HG02798 (cell line): ENCODE results near the gene UCN2.
"Not testable (repeated sequence)": the region's sequence is repeated elsewhere in the genome, so short reads cannot be mapped to it uniquely, and the experiment has no call there.

Source experiments
- ATAC-seq: cut with Tn5 transposase; IDR thresholded peaks from one replicate; pipeline ENCODE4 v1.9.1; 2021; ENCODE audit warnings: mild to moderate bottlenecking; ENCODE audit not compliant: unreplicated experiment, poor library complexity

The UCN2 gene

DNA sequence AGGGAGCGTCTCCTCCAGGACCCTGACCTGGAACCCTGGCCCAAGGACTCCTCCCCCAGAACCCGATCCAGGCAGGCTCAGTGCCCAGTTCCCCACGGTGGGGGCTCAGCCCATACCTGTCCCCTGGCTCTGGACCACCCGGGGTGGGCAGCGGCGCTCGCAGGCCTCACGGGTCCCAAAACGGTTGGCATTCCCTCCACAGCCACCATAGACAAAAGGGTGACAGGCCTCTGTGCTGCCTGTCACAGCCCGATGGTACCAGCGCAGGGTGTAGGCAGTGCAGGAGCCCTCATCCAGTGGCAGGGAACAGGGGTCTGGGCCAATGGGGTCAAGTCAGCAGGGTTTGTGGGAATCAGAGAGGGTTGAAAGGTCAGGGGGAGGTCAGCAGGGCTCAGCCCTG is 1.1 kb upstream of the UCN2 start:
- no peak for ATAC-seq

DNA sequence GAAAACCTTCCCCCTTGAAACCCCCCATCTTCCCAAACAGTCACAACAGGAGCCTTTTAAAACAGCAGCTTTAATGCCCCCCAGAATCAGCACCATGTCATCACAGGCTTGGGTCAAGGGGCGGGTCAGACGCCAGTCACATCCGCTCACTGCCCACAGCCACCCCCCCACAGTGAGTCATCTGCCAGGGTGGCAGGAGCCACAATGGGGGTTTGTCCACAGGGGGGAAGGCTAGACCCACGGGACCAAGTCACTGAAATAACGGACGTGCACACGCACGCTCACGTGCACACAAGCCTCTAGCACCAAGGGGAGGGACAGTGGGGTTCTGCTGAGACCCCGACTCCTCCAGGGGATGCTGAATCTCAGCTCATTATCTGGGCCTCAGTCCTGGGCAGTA is 441 bp upstream of the UCN2 start:
- no peak for ATAC-seq

GRCh38 chr3:48562367-48563095 is 1.1 kb downstream of the UCN2 start:
- ATAC-seq: no peak

GRCh38 chr3:48561045-48561736 is 2.4 kb downstream of the UCN2 start:
- no peak for ATAC-seq

- ATAC-seq: no peak
Observed at GRCh38 chr3:48560648-48561018, 2.9 kb downstream of the UCN2 start.

GRCh38 chr3:48558493-48559134 is 5.0 kb downstream of the UCN2 start:
- no peak for ATAC-seq

GRCh38 chr3:48556796-48557626 is 6.6 kb downstream of the UCN2 start, which contains the start of gene PFKFB4:
PFKFB4 (minus strand) TSS chr3:48556803; CDS start chr3:48556777, 26 bp downstream.
- peak; percentile 89 for ATAC-seq

DNA sequence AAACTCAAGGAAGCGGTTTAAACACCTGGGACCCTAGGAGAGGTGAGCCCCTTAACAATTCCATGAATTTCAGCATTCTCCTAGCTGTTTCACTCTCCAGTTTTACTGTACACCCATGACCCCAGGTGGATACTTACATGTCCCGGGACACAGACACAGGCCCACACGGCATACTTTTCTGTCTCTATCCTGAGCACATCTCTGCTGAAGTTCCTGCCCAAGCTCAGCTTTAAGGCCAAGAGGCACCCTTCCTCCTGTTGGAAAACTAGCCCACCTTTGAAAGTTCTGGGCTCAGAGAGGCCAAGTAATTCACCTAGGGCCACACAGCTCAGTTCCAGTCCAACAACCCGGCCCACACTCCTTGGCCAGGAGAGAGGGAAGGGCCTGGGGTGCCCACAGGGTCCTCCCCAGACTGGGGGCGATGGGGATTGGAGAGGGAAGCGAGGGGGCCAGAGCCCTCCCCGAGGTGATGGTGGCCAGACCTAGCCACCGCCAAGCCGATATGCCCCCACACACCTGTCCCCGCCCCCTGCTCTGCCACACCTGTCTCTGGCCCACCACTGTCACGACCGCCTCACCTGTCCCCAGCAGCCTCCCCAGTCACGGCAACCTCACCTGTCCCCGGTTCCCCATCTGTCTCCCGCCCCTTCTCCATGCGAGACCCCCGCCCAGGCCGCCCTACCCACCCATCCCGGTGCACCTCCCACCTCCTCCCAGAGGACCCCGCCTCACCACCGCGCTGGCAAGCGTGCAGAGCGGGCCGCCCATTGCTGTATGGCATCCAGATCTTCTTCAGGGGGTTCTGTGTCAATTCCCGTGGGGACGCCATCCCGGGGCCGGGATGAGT is 7.4 kb downstream of the UCN2 start:
- no peak for ATAC-seq

GRCh38 chr3:48555231-48555948 is 8.2 kb downstream of the UCN2 start:
- ATAC-seq: no peak

DNA sequence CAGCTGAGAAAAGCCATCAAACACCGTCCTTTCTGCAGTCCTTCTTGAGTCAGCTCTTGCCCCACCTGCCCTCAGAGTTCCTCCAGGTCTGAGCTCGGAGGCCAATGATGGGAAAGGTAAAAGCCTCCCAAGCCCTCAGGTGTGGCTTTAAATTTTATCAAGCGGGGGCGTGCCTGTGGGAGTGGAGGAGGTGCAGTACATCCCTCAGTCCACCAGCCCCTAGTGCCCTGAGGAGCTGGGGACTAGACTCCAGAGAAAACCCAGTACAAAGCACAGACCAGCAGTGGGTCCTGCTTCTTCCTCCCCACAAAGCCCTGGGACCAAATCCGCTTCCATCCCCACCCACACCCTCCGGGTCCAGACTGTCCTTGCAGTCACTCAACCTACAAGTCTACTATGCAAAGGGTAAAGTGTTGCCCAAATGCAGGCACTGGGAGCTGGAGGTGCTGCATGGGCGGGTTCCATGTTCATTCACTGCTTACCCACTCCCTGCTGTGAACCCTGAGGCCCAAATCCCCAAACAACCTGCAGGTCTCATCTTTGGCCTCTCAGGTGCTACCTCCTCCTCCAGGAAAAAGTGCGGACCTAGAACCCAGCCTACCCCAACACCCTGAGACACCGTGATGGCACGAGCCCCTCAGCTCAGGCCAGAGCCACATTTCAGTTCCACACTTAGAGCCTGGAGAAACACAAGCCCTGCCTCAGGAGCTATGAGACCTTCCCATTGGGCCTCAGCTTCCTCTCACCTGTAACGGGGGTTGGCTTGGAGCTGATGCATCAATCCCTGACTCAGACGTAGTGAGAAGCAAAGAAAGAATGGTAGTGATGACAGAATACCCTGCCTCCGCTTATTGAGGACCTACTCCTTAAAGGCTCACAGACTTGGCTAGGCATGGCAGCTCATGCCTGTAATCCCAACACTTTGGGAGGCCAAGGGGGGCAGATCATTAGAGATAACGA is 9.4 kb downstream of the UCN2 start:
- no peak for ATAC-seq

- no peak for ATAC-seq
Observed at GRCh38 chr3:48553361-48553760, 10.2 kb downstream of the UCN2 start.

GRCh38 chr3:48552111-48552951 is 11.2 kb downstream of the UCN2 start:
- no peak for ATAC-seq

DNA sequence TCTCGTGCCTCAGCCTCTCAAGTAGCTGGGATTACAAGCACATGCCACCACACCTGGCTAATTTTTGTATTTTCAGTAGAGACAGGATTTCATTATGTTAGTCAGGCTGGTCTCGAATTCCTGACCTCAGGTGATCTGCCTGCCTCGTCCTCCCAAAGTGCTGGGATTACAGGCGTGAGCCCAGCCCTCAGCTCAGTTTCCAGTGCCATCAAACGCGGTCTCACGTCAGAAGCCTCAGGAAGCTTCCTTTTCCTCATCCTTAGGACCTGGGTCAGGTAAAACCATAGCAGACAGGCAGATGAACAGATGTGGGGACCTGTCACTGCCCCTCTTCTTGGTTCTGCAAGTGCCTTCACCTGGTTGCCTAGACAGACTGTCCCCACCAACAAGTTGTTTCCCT is 11.9 kb downstream of the UCN2 start:
- not testable (repeated sequence) for ATAC-seq

DNA sequence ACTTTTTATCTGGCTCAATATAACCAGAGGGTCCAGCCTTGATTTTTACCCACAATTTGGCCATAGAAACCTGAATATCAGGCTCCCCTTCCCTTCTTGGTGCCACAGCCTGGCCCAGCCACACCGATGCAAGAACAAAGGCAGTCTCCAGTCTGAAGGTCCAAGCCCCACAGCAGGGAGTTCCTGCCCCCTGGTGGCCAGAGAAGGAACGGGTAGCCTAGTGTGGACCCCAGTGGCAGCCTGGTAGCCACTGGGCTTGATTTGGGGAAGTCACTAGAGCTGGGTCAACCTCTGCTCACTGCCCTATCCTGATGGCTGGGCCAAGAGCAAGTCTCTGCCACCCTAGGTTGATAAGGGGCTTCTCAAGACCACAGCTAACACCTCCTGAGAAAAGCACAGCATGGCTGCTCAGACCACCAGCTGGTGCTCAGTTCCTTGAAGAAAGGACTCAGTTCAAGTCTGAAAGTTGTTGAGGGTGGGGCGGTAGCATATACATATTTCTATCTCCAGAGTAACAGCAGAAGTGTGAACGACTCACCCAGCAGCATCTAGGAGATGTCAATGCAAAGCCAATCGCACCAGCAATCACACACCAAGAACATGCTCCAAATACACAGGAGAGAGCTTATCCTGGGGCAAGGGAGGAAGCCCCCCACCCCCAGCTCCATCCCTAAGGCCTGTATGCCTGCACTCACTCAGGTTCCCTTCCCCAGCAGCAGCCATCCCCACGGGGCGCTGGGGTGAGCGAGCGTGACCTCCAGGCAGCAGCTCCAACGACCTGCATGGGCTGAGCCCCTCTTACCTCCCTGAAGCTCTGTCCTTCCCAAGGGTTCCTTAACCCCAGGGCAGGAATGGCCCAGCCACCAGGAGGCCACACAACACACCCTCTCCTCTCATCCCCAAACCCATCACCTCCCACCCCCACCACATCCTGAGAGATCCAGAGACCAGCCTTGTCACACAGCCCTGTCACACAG is 14.6 kb downstream of the UCN2 start:
- ATAC-seq: peak; percentile 68

GRCh38 chr3:48548126-48548525 is 15.5 kb downstream of the UCN2 start:
- no peak for ATAC-seq
